Stimulated activated CD8-positive, alpha-beta memory T cell treated with anti-CD3 and anti-CD28 coated beads, Interleukin-7, amount 100 ng/mL, for 24 hours (primary cell): ENCODE measurements around the gene LIN7A.

Experiments used
- DNase-seq: peaks from one replicate; pipeline ENCODE4 v3.0.0-alpha.2; 2020; ENCODE audit warnings: low read depth

Gene LIN7A

GRCh38 chr12:80749456-80749855, 188.3 kb downstream of the LIN7A start:
- no peak for DNase-seq

GRCh38 chr12:80747800-80748199, 189.9 kb downstream of the LIN7A start:
- DNase-seq, result no peak

- no peak for DNase-seq
Observed at GRCh38 chr12:80745851-80746505, 191.8 kb downstream of the LIN7A start.
